ENCODE data around the gene FNIP2.

GRCh38 chr4:158722917-158723793 lies 45.7 kb upstream of the FNIP2 start, which contains the start of gene PPID:
- TF ChIP-seq CTCF (IDR thresholded peaks at IDR 0.05): no peak
- TF ChIP-seq ZFX (IDR thresholded peaks at IDR 0.05; ENCODE audit: borderline replicate concordance): no peak
